NCI-H1436 (cell line): ENCODE data around the gene FREM2.

Experiments used
- DNase-seq: peaks from one replicate; lab custom pipeline; 2025; lab: John Stamatoyannopoulos, UW

FREM2 gene, protein sequence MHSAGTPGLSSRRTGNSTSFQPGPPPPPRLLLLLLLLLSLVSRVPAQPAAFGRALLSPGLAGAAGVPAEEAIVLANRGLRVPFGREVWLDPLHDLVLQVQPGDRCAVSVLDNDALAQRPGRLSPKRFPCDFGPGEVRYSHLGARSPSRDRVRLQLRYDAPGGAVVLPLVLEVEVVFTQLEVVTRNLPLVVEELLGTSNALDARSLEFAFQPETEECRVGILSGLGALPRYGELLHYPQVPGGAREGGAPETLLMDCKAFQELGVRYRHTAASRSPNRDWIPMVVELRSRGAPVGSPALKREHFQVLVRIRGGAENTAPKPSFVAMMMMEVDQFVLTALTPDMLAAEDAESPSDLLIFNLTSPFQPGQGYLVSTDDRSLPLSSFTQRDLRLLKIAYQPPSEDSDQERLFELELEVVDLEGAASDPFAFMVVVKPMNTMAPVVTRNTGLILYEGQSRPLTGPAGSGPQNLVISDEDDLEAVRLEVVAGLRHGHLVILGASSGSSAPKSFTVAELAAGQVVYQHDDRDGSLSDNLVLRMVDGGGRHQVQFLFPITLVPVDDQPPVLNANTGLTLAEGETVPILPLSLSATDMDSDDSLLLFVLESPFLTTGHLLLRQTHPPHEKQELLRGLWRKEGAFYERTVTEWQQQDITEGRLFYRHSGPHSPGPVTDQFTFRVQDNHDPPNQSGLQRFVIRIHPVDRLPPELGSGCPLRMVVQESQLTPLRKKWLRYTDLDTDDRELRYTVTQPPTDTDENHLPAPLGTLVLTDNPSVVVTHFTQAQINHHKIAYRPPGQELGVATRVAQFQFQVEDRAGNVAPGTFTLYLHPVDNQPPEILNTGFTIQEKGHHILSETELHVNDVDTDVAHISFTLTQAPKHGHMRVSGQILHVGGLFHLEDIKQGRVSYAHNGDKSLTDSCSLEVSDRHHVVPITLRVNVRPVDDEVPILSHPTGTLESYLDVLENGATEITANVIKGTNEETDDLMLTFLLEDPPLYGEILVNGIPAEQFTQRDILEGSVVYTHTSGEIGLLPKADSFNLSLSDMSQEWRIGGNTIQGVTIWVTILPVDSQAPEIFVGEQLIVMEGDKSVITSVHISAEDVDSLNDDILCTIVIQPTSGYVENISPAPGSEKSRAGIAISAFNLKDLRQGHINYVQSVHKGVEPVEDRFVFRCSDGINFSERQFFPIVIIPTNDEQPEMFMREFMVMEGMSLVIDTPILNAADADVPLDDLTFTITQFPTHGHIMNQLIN (N-terminal part only)

DNA sequence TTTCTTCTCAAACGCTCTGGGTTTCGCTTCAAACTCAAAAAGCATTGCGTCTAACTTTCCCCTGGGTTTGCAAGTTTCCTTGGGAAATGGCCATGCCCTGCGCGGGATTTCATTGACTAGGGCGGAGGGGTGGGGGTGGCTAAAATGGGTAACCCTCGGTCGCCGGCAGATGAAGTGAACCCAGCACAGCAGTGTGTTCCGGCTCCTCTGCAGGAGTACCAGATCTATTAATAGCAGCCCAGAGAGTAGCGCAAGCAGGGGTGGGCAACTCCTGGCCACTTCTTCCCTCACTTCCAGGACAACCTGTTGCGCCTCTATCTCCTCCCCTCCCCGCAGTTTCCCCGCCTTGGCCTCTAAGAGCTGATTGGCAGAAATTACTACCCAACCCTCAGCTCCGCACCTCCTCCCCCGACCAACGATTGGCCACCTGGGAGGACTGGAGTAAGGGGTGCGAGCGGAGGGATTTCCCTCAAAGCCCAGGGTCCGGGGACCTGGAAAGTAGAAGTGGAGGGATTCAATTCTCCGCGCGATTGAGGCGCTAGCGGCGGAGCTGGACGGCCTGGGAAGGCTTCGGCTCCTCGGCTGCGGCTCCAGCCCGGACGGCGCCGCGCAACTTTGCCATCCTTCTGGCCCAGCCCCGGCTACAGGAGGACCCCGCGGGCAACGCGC, at the start of gene FREM2:
Gene FREM2, plus strand, starts transcription at position 501 of the 669 bp plus-strand sequence. CDS start 268 bp downstream, outside the sequence.
- DNase-seq, result peak; percentile 67

- no peak for DNase-seq
Observed at GRCh38 chr13:38637576-38637975, 49.3 kb upstream of the FREM2 start.

GRCh38 chr13:38641164-38641948, 45.5 kb upstream of the FREM2 start:
- no peak for DNase-seq

GRCh38 chr13:38647312-38647711, 39.6 kb upstream of the FREM2 start:
- no peak for DNase-seq

DNA sequence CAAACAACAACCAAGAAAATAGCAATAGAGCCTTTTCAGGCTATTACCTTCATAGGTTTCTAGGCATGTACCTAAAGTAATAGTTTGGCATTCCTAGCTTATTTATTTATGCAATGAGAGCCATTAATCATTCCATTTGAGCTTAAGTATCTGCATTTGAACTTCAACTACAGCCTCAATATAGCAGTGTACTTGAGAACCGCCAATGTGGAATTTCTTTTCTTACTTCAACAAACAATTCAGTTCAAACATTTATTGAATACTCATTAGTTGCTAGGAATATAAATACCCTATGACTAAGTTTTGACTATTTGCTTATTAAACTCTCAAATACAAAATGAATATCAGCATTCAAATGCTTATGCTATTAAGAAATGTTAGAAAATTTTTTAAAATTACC, 38.0 kb upstream of the FREM2 start:
- DNase-seq, result no peak

- DNase-seq, result no peak
Observed at GRCh38 chr13:38656699-38657098, 30.2 kb upstream of the FREM2 start.

DNA sequence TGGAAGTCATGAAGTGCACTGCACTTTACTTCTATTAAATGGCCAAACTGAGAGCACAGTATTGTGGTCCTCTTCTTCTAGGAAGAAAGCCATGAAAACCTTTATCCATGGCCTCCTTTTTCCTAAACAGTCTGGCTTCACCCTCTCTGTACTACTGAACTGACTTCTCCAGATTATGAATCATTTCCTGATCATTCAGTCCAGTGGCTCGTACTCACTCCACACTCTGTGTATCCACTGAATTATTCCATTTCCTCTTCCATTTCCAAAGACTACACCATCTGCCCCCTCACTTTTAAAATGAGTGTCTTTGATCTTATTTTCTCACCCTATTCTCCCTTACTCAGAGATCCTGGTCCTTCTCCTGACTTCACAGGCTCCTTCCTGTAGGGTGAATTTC, 29.7 kb upstream of the FREM2 start:
- no peak for DNase-seq

GRCh38 chr13:38658906-38659305, 28.0 kb upstream of the FREM2 start:
- DNase-seq, result no peak

DNA sequence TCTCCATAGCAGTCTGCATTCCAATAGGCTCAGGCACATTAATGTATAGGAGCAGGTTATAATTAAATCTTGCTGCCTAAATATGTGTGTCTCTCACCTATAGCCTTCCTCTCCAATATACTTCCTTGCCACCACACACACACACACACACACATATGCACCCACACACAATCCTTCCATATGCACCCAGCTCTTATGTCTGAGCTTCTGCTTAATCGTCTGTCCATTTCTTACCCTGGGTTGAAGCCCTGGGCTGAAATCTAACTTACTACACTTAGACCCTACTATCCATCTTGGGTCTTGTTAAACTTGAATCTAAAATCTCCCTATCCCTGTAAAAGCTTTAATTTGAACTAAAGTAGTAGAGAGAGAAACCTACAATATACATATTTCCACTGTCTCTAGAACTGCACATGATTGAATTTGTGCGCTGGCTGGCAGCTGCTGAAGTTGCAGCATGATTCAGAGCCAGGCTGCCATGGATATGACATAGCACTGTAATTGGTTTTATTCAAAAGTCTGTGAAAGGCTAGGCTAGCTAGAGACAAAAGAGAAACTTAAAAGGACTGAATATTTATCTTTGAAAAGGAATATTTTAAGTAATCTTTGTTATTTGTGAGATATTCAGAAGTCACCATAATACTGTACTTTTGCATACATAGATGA, 25.7 kb upstream of the FREM2 start:
- DNase-seq, result no peak

GRCh38 chr13:38662362-38662761, 24.5 kb upstream of the FREM2 start:
- DNase-seq, result no peak

GRCh38 chr13:38664906-38665305, 22.0 kb upstream of the FREM2 start:
- DNase-seq, result no peak

GRCh38 chr13:38667526-38668109, 19.3 kb upstream of the FREM2 start:
- no peak for DNase-seq

DNA sequence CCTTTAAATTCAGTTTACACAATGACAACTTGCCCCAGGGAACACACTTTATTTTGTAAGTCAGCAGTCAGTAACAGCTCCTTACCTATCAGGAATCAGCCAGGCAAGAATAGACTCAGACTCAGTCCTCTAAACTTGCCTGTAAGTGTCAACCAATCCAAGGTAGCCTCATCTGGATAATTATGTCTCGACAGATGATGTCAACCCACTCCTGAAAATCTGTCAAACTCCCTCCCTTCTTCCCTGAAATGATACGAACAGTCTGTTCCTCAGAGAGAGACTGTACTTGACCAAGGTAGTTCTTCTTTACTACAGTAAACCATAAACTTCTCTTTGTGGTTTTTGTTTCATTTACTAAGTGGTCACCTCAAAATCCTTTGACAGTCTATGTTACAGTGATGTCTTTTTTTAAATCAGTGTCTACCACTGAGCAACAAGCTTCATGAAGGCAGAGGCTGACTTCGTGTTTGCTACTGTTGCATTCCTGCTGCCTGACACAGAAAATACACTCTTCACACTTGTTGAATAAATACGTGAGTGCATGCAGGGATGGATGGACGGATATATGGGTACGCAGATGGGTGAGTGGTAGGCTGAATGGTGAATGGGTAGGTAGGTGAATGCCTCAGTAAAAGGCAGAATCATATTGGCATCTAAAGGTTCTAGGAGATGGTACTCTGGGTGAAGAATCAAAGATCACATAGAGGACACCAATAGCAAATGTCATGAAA, 17.5 kb upstream of the FREM2 start:
- no peak for DNase-seq

GRCh38 chr13:38670627-38671026, 16.2 kb upstream of the FREM2 start:
- DNase-seq, result no peak

- DNase-seq, result no peak
Observed at GRCh38 chr13:38671980-38672379, 14.9 kb upstream of the FREM2 start.

DNA sequence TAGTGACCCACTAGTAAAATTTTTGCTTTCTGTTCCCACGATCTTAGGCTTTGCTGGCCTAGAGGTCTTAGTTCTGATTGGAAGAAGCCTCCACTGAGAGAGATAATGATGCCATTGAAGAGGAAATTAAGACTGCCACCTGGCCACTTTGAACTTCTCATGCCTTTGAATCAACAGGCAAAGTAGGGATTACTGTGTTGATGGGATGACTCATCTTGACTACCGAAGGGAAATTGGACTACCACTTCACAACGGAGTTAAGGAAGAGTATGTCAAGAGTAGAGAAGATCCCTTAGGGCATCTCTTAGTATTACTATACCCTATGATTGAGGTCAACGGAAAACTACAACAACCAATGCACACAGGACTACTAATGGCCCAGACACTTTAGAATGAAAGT, 12.7 kb upstream of the FREM2 start:
- DNase-seq, result no peak

DNA sequence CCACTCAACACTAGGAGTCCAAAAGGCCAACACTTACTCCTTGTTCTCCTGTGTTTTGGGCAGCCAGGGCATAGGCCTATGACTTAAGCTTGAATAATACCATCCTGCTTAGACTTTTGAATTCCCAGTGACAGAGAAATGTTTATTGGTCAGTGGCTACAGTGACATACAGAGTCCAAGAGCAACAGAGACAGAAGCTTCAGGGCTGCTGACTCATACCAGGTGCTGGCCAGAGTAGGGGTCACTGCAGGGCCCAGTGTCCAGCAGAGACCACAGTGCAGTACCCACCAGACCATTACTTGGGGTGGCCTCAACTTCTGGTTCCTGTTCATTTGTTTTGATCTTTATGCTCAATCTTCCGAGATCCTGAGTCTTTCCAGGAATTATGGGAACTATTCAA, 6.0 kb upstream of the FREM2 start:
- DNase-seq, result no peak

GRCh38 chr13:38684714-38685113, 2.2 kb upstream of the FREM2 start:
- DNase-seq, result no peak

DNA sequence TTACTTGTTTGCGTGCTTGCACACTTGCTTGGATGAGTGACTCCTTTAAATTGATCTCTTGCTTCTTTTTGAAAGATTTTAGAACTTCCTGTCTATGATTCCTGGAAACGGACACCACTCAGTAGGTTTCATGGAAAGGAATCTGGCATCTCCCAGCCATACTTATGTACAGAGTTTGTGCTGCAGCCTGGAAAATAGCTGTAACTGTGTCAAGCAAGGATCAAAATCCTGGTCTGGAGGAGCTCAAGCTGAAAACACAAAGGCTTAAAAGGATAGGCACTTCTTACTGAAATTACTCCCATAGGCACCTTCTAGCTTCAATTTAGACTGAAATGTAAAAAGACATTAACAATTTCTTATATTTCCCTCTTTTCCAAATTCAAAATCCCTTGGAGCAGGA, 1.4 kb upstream of the FREM2 start:
- no peak for DNase-seq
